BJ (cell line): Measurements from ENCODE around the gene FIGLA. TPM values are rescaled to one million over a fixed set of nuclear protein-coding genes. Genes with fewer than 3 reads are reported as not detected.

ENCODE experiments used
- CTCF ChIA-PET: fragments of 350-600 bp; formaldehyde crosslinking; extraction: SDS; loops from one replicate; lab custom pipeline; 2021; ENCODE audit warnings: antibody characterized with exemption, inconsistent platforms; lab: Yijun Ruan, JAX
- POLR2A ChIA-PET: fragments of 300-600 bp; sonication (Branson Sonifier 250); formaldehyde crosslinking; extraction: SDS; loops from one replicate; lab custom pipeline; 2021; ENCODE audit warnings: antibody characterized with exemption; lab: Charles Lee
- DNase-seq: peaks from one replicate; pipeline ENCODE4 v3.0.0-alpha.2; 2011; ENCODE audit warnings: low read depth
- H3K27me3 ChIP-seq: 2 replicates; pipeline ENCODE4 v1.6.0; 2011; ENCODE audit warnings: low read length; ENCODE audit not compliant: control insufficient read depth, insufficient read depth
- H3K36me3 ChIP-seq: 2 replicates; pipeline ENCODE4 v1.5.1; 2011; ENCODE audit warnings: low read length; ENCODE audit not compliant: control insufficient read depth, insufficient read depth
- H3K4me3 ChIP-seq: 2 replicates; pipeline ENCODE4 v1.5.1; 2011; ENCODE audit warnings: low read depth, mild to moderate bottlenecking, control low read depth, low read length
- polyA plus RNA-seq: library from polyadenylated mRNA; depleted of rRNA; stranded (reverse); fragments of >200 nt; gene quantifications from 2 replicates; pipeline ENCODE4 v1.2.3, GENCODE V29; 2011
- TF ChIP-seq, protein P1 (sequence below): IDR thresholded peaks from 2 replicates; pipeline ENCODE4 v1.5.1; 2011; ENCODE audit warnings: low read depth, mild to moderate bottlenecking, control low read depth, inconsistent platforms, low read length, moderate library complexity; ENCODE audit not compliant: insufficient read depth

The FIGLA gene
- polyA plus RNA-seq, 1 experiment: not detected

DNA sequence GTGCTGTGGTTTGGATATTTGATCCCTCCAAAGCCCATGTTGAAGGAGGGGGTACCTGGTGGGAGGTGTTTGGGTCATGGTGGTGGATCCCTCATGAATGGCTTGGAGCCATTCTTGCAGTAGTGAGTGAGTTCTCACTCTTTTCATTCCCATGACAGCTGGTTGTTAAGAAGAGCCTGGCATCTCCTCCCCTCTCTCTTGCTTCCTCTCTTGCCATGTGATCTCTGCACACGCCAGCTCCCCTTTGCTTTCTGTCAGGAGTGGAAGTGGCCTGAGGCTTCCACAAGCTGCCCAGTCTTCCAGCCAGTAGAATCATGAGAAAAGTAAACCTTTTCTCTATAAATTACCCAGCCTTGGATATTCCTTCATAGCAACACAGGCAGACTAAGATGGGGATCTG, 31.0 kb downstream of the FIGLA start:
- Histone ChIP-seq H3K27me3 (peaks cover 1% of the 10 kb centered on the region; the same call in 1 of the 2 replicates), H3K36me3 (no peaks in the 10 kb centered on the region), H3K4me3 (no peak overlapping the region)
- POLR2A ChIA-PET: no interaction called here
- DNase-seq: no peak
- CTCF ChIA-PET: interaction anchor here (0.8 to 1.0 kb wide), 2 partner anchors 8 to 14 kb away, joined by 3 read pairs; partner anchors contain the start of gene ADD2
- TF ChIP-seq, protein P1, sequence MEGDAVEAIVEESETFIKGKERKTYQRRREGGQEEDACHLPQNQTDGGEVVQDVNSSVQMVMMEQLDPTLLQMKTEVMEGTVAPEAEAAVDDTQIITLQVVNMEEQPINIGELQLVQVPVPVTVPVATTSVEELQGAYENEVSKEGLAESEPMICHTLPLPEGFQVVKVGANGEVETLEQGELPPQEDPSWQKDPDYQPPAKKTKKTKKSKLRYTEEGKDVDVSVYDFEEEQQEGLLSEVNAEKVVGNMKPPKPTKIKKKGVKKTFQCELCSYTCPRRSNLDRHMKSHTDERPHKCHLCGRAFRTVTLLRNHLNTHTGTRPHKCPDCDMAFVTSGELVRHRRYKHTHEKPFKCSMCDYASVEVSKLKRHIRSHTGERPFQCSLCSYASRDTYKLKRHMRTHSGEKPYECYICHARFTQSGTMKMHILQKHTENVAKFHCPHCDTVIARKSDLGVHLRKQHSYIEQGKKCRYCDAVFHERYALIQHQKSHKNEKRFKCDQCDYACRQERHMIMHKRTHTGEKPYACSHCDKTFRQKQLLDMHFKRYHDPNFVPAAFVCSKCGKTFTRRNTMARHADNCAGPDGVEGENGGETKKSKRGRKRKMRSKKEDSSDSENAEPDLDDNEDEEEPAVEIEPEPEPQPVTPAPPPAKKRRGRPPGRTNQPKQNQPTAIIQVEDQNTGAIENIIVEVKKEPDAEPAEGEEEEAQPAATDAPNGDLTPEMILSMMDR: no peak

DNA sequence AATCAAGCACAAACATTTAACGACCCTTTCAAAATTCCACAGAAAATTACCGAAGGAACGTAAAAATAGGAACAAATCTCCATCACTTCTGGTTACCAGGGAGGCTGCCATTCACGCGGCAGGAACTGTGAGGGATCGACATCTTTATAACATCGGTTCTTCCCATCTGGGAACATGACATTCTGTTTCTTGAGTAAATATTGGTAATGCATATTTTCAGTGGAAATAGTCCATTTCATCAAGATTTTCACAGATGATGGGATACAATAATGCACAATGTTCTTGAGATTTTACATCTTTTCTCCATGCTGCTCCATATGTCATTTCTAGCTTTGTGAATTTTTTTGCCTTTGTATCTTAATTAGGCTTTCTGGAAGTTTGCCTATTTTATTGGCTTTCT, 32.5 kb downstream of the FIGLA start:
- Histone ChIP-seq H3K36me3 (no peaks in the 10 kb centered on the region), H3K27me3 (peaks cover 1% of the 10 kb centered on the region), H3K4me3 (no peak overlapping the region)
- TF ChIP-seq, protein P1: no peak
- DNase-seq: no peak
- ChIA-PET POLR2A (no interaction called here), CTCF (no interaction called here)

DNA sequence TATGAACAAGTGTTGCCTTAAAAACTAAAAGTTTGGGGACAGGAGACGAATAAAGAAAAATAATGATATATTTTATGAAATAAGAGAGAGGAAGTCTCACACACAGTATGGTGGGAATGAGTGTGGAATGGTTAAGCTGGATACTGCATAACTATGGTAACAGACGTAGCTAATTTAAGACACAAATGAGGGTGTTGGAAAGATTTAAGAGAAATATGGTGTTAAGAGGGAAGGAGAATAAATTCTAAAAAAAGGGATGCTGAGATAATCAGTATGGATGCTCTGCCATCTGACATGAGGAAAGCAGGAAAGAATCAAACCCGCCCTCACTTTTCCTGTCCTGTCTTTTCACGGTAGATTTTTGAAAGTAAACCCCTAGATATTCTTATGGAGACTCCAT, 33.1 kb downstream of the FIGLA start:
- ChIA-PET POLR2A (no interaction called here), CTCF (no interaction called here)
- H3K27me3 ChIP-seq: peaks cover 1% of the 10 kb centered on the region

DNA sequence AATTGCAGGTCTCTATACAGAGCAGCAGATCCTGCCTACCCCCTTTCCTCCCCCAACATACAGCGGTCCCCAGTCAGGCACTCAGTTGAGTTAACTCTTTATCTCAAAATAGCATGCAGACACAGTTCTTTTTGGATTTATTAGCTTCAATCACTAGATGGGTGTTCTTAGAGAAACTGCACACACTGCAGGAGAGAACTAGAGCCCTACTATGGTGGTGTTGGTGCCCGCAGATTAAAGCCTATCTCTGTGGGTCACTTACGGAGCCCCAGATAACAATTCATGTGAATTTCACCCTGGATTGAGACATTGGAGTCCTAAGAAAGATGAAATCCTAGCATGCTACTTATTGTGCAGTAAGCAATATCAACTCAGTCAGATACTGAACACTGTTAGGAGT, 34.3 kb downstream of the FIGLA start:
- no peak overlapping the region for H3K4me3 ChIP-seq
- ChIA-PET POLR2A (no interaction called here), CTCF (no interaction called here)
- no peak for DNase-seq
- H3K36me3 ChIP-seq: no peaks in the 10 kb centered on the region
- peaks cover 1% of the 10 kb centered on the region for H3K27me3 ChIP-seq
- TF ChIP-seq, protein P1: no peak

More for the DNA sequence above, 33.1 kb downstream of the FIGLA start:
- TF ChIP-seq, protein P1: no peak
- Histone ChIP-seq H3K4me3 (no peak overlapping the region), H3K36me3 (no peaks in the 10 kb centered on the region)
- DNase-seq: no peak

DNA sequence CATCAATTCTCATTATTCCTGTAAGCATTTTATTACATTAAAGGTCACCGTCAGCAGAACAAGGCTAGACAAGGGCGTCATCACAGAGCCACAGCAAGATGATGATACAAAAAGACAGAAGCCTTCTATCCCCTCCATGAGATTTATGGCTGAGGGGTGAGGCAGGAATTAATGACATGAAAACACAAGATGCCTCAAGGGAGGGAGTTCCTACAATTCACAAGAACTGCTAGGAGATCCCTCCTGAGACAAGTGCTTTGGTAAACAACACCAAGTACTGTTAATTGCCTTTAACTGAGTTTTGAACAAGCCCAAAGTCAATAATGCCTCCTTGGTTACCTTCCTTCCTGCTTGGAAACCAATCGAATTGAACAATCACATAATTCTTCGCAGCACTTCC, 36.5 kb downstream of the FIGLA start:
- Histone ChIP-seq H3K27me3 (no peaks in the 10 kb centered on the region; the same call in 1 of the 2 replicates), H3K36me3 (no peaks in the 10 kb centered on the region), H3K4me3 (no peak overlapping the region)
- DNase-seq: no peak
- ChIA-PET POLR2A (no interaction called here), CTCF (no interaction called here)
- TF ChIP-seq, protein P1: no peak
